Right atrium auricular region (tissue), 2 donors: Measurements from ENCODE around the gene BBS12. TPM values are rescaled to one million over a fixed set of nuclear protein-coding genes. Genes with fewer than 3 reads are reported as not detected.

Experiments
- DNase-seq: peaks from one replicate; pipeline ENCODE4 v3.0.0-alpha.2; 2019; ENCODE audit warnings: low spot score
- H3K27ac ChIP-seq, 2 donors: fragments of 200-600 bp; sonication (generic); 1 replicate in 1 of 2; 2 replicates in 1 of 2; pipeline ENCODE4 v1.5.1; 2016 to 2019
- H3K27me3 ChIP-seq, 2 donors: fragments of 200-600 bp; sonication (generic); one replicate each; pipeline versions ENCODE4 v1.5.1 to v1.6.0; 2017 to 2019
- H3K36me3 ChIP-seq: fragments of 200-600 bp; sonication (generic); one replicate; pipeline ENCODE4 v1.5.1; 2016
- H3K4me1 ChIP-seq, 2 donors: fragments of 200-600 bp; sonication (generic); one replicate each; pipeline versions ENCODE4 v1.5.1 to v1.6.0; 2017 to 2019
- H3K4me3 ChIP-seq, 2 donors: fragments of 200-600 bp; sonication (generic); 1 replicate in 1 of 2; 2 replicates in 1 of 2; pipeline ENCODE4 v1.5.1; 2017 to 2019; ENCODE audit warnings: mild to moderate bottlenecking in 1 of 2, moderate library complexity in 1 of 2
- H3K9me3 ChIP-seq, 2 donors: fragments of 200-600 bp; sonication (generic); one replicate each; pipeline ENCODE4 v1.5.1; 2019
- total RNA-seq, 2 donors: library from RNA; depleted of rRNA; stranded (reverse); fragments of >200 nt; gene quantifications; one replicate each; pipeline ENCODE4 v1.1.0, GENCODE V29; 2016
- TF ChIP-seq, protein P1 (sequence below), 2 donors: fragments of 200-600 bp; sonication (generic); IDR thresholded peaks; one replicate each; pipeline ENCODE4 v1.5.1; 2019; ENCODE audit warnings: antibody characterized with exemption in 2 of 2

The BBS12 gene
- total RNA-seq, 2 donors from 2014 or later: 5.9 to 10.2 TPM

DNA sequence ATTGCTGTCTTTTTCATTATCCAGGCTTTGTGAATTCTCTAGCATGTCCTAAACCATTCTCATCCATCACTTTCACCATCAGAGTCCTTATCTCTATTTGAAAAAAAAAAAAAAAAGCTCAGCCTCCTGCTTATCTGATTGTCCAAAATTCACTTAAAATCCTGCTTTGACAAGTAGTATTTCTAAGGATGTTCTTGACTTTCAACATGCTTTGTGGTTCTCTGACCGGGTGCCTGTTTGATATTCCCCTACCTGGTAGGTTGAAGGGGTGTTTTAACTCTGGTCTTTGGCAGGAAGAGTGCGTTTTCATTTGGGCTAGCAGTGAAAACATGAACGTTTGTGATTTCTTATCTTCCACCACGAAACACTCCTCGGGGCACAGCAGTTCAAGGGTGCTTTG lies 17.3 kb upstream of the BBS12 start:
- Histone ChIP-seq H3K36me3 (no peaks in the 10 kb centered on the region), H3K4me1 (peaks cover 0 to 20% of the 10 kb centered on the region in 2 donors), H3K4me3 (no peak overlapping the region), H3K27me3 (no peaks in the 10 kb centered on the region), H3K9me3 (no peaks in the 10 kb centered on the region), H3K27ac (no peak overlapping the region)
- DNase-seq: no peak
- TF ChIP-seq, protein P1, sequence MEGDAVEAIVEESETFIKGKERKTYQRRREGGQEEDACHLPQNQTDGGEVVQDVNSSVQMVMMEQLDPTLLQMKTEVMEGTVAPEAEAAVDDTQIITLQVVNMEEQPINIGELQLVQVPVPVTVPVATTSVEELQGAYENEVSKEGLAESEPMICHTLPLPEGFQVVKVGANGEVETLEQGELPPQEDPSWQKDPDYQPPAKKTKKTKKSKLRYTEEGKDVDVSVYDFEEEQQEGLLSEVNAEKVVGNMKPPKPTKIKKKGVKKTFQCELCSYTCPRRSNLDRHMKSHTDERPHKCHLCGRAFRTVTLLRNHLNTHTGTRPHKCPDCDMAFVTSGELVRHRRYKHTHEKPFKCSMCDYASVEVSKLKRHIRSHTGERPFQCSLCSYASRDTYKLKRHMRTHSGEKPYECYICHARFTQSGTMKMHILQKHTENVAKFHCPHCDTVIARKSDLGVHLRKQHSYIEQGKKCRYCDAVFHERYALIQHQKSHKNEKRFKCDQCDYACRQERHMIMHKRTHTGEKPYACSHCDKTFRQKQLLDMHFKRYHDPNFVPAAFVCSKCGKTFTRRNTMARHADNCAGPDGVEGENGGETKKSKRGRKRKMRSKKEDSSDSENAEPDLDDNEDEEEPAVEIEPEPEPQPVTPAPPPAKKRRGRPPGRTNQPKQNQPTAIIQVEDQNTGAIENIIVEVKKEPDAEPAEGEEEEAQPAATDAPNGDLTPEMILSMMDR (IDR thresholded peaks at IDR 0.05): no peak

DNA sequence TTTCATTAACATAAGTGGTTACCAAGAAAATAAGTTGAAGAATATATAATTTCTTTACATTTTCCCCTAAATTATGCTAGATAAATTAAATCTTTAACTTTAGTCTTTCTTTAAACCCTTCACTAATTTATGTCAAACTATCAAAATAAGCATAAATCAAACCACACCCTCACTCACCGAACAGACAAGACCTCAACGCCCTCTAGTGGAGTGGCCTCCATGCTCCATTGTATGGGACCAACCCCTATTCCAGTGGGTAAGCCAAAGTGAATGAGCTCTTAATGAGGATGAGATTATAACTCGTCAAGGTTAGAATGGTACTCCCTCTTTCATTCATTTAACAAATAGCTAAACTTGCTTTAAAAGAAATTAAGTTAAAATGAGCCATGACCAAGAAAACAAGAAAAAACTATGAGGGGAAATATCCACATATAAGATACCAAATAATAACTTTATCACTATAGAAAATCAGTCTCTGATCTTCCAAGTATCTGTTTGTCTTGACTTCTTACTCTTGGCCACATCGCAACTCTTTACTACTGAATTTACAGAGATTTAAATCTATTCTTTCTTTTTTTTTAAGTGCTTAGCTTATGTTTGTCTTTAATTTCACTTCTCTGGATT lies 15.6 kb upstream of the BBS12 start:
- Histone ChIP-seq H3K27me3 (no peaks in the 10 kb centered on the region), H3K27ac (no peak overlapping the region), H3K4me3 (no peak overlapping the region), H3K36me3 (no peaks in the 10 kb centered on the region), H3K4me1 (peaks cover 0 to 10% of the 10 kb centered on the region in 2 donors), H3K9me3 (no peaks in the 10 kb centered on the region)
- peak; percentile 73 for DNase-seq
- TF ChIP-seq, protein P1 (IDR thresholded peaks at IDR 0.05): peak; percentile 76 to 85

DNA sequence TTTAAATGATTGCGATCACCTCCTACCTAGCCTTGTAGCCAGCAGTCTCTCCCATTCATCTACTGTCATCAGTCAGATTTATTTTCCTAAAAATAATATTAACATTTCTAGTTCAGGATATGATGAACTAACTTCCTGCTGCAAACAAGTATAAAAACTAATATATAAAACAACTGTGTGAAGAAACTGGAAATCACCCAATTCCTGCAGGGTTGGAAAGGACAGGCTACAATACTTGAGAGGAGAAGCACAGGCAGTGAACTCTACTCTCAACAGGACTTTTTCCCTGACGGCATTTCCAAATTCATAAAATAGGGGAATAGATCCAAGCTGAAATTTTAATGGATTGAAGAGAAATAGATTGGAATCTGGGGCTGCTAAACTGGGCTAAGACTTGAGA lies 14.2 kb upstream of the BBS12 start:
- no peaks in the 10 kb centered on the region for H3K9me3 ChIP-seq
- peaks cover 0 to 7% of the 10 kb centered on the region in 2 donors for H3K4me1 ChIP-seq
- H3K27ac ChIP-seq: no peak overlapping the region
- TF ChIP-seq, protein P1 (IDR thresholded peaks at IDR 0.05): no peak
- H3K27me3 ChIP-seq: no peaks in the 10 kb centered on the region
- DNase-seq: no peak
- H3K36me3 ChIP-seq: no peaks in the 10 kb centered on the region
- H3K4me3 ChIP-seq: no peak overlapping the region

DNA sequence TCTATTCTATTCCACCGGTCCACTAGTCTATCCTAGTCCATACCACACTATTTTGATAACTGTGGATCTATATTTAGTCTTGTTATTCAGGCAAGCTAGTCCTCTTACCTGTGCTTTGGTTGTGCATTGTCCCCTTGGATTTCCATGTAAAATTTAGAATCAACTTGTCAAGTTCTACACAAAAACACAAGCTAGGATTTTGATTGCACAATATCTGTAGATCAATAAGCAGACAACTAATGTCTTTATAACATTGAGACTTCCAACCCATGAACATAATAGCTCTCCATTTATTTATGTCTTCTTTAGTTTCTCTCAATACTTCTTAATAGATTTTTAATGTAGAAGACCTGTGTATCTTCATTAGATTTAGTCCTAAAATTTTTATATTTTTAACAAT lies 10.2 kb upstream of the BBS12 start:
- no peaks in the 10 kb centered on the region for H3K4me1 ChIP-seq
- H3K27me3 ChIP-seq: no peaks in the 10 kb centered on the region
- no peak overlapping the region for H3K27ac ChIP-seq
- no peaks in the 10 kb centered on the region for H3K36me3 ChIP-seq
- no peaks in the 10 kb centered on the region for H3K9me3 ChIP-seq
- TF ChIP-seq, protein P1 (IDR thresholded peaks at IDR 0.05): no peak
- DNase-seq: no peak
- H3K4me3 ChIP-seq: no peak overlapping the region

DNA sequence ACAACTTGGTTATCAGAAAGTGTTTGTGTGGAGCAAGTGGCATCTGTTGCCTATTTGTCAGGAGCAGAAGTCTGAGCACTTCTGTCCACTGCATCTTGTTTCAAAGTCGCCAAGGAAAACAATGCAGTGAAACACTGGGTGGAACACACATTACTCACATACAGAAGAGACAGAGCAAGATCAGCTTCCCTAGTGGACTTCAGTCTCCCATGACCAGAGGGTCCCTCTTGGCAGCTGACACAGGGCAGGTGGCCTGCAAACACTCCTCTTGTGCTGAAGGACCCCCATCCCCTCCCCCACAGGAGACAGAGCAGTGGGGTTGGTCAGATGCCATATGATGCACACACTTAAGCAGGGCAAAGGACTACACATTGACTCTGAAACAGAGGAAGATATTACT lies 3.6 kb upstream of the BBS12 start:
- TF ChIP-seq, protein P1 (IDR thresholded peaks at IDR 0.05): no peak
- Histone ChIP-seq H3K27ac (no peak overlapping the region), H3K27me3 (no peaks in the 10 kb centered on the region), H3K9me3 (no peaks in the 10 kb centered on the region), H3K4me3 (no peak overlapping the region), H3K4me1 (peaks cover 0 to 9% of the 10 kb centered on the region in 2 donors), H3K36me3 (no peaks in the 10 kb centered on the region)
- no peak for DNase-seq

DNA sequence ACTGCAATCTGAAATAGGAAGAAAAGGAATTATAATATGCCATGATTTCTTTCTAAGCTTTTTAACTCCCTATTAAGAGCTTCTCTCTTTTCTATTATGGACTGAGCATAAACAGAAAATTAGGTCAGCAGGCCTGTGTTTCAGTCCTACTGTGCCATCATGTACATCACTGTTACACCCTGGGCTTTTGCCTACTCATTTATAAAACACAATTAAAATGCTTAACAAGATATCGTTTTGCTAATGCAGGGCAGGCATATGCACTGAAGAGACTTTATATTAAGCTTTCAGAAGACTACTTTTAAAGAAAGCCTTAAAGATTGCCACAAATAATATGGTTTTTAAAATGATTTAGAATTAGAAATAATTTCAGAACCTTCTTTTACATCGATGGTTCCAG lies 828 bp upstream of the BBS12 start:
- H3K36me3 ChIP-seq: no peaks in the 10 kb centered on the region
- H3K4me1 ChIP-seq: peaks cover 0 to 9% of the 10 kb centered on the region in 2 donors
- no peaks in the 10 kb centered on the region for H3K27me3 ChIP-seq
- H3K4me3 ChIP-seq: peak overlapping the region in 1 of 2 donors; percentile 72
- H3K27ac ChIP-seq: peak overlapping the region in 1 of 2 donors; percentile 72
- TF ChIP-seq, protein P1 (IDR thresholded peaks at IDR 0.05): no peak
- no peak for DNase-seq
- no peaks in the 10 kb centered on the region for H3K9me3 ChIP-seq
